Kidney (tissue), 14 donors: ENCODE data around the gene SECISBP2L. TPM values are rescaled to one million over a fixed set of nuclear protein-coding genes. Genes with fewer than 3 reads are reported as not detected.

ENCODE experiments used
- DNase-seq, 5 donors: peaks; one replicate each; pipeline ENCODE4 v3.0.0-alpha.2; 2013 to 2020
- FAIRE-seq: peaks from 2 replicates; lab custom pipeline; 2012; peaks lifted over from hg19 to GRCh38; lab: Jason Lieb, UNC
- H3K27ac ChIP-seq, 2 donors: one replicate each; pipeline ENCODE4 v1.7.0; 2013; ENCODE audit warnings: low read depth in 2 of 2, low read length in 2 of 2, inconsistent platforms in 1 of 2
- H3K27me3 ChIP-seq: one replicate; pipeline ENCODE4 v1.7.1; 2013; ENCODE audit warnings: low read length, inconsistent platforms; ENCODE audit not compliant: control insufficient read depth, insufficient read depth
- H3K36me3 ChIP-seq, 3 donors: one replicate each; pipeline versions ENCODE4 v1.7.0 to v1.7.1; 2013; ENCODE audit warnings: low read length in 3 of 3, control low read depth in 1 of 3, inconsistent platforms in 1 of 3; ENCODE audit not compliant: insufficient read depth in 3 of 3, control insufficient read depth in 2 of 3
- H3K4me1 ChIP-seq, 3 donors: one replicate each; pipeline versions ENCODE4 v1.7.0 to v1.7.1; 2013; ENCODE audit warnings: low read length in 3 of 3, inconsistent platforms in 1 of 3, low read depth in 1 of 3; ENCODE audit not compliant: control insufficient read depth in 2 of 3, insufficient read depth in 2 of 3
- H3K4me3 ChIP-seq, 3 donors: one replicate each; pipeline versions ENCODE4 v1.7.0 to v1.8.1; 2013; ENCODE audit warnings: low read length in 3 of 3, control low read depth in 1 of 3, inconsistent platforms in 1 of 3
- H3K9ac ChIP-seq, 3 donors: one replicate each; pipeline versions ENCODE4 v1.7.0 to v1.7.1; 2013; ENCODE audit warnings: low read length in 3 of 3, control low read depth in 1 of 3, inconsistent platforms in 1 of 3
- H3K9me3 ChIP-seq, 3 donors: one replicate each; pipeline versions ENCODE4 v1.7.0 to v1.7.1; 2013; ENCODE audit warnings: low read length in 3 of 3, control low read depth in 1 of 3, inconsistent platforms in 1 of 3; ENCODE audit not compliant: control insufficient read depth in 2 of 3, insufficient read depth in 1 of 3
- CTCF ChIP-seq: IDR thresholded peaks from 3 replicates; pipeline ENCODE4 v1.5.1; 2012; ENCODE audit warnings: mild to moderate bottlenecking, moderate library complexity, borderline replicate concordance; ENCODE audit not compliant: insufficient read depth; ENCODE audit errors: extremely low read depth
- intact Hi-C: fragments of 100-400 bp; cut with DNase I; formaldehyde crosslinking; loops from one replicate; pipeline ENCODE4 v1.11.1; 2022
- polyA plus RNA-seq: library from polyadenylated mRNA; stranded (reverse); fragments of 350-450 nt; fragmentation: Illumina TruSeq; extraction: RNeasy Lipid Tissue Mini Kit (QIAGEN cat#74804); gene quantifications from one replicate; pipeline ENCODE4 v1.2.3, GENCODE V29; 2014; ENCODE audit warnings: low read depth, low replicate concordance; ENCODE audit not compliant: insufficient read depth
- total RNA-seq: library from RNA; stranded (reverse); fragmentation: NEBNext Ultra II Directional; extraction: Animal tissue kit (Norgen Biotek cat#: 25700); gene quantifications from one replicate; pipeline ENCODE4 v1.2.1, GENCODE V29; 2021
- donor health status: control.
- donor health status: control.
- donor health status: control.
- donor health status: control.
- donor health status: control.
- donor health status: DM: yes; HTN: yes; CAD: no.
- donor health status: Normal renal cell carcinoma (clear cell type).

SECISBP2L gene
- total and polyA plus RNA-seq, 2 donors from 2014 or later, result 10.2 to 67.0 TPM

- H3K36me3 ChIP-seq, result no peaks in the 10 kb centered on the region
- H3K4me1 ChIP-seq, result no peaks in the 10 kb centered on the region
- no peak for DNase-seq
- no peak for TF ChIP-seq CTCF
- no peak overlapping the region for H3K4me3 ChIP-seq
- H3K9ac ChIP-seq, result no peak overlapping the region
- no peaks in the 10 kb centered on the region for H3K9me3 ChIP-seq
- H3K27ac ChIP-seq, result no peak overlapping the region
- no peak for FAIRE-seq
- intact Hi-C loops, result no loop called here
- no peaks in the 10 kb centered on the region for H3K27me3 ChIP-seq
These were observed 62.1 kb downstream of the SECISBP2L start for GRCh38 chr15:48984021-48984710.

GRCh38 chr15:48983300-48983699, 62.9 kb downstream of the SECISBP2L start:
- H3K4me1 ChIP-seq, result no peaks in the 10 kb centered on the region
- no peaks in the 10 kb centered on the region for H3K36me3 ChIP-seq
- DNase-seq, result peak in 2 of 5 donors; percentile 13 to 27
- H3K9me3 ChIP-seq, result no peaks in the 10 kb centered on the region
- no peak for TF ChIP-seq CTCF
- H3K27ac ChIP-seq, result no peak overlapping the region
- H3K9ac ChIP-seq, result no peak overlapping the region
- H3K4me3 ChIP-seq, result no peak overlapping the region
- no peak for FAIRE-seq
- intact Hi-C loops, result no loop called here
- no peaks in the 10 kb centered on the region for H3K27me3 ChIP-seq

GRCh38 chr15:48981941-48982340, 64.3 kb downstream of the SECISBP2L start:
- TF ChIP-seq CTCF, result no peak
- intact Hi-C loops, result no loop called here
- H3K9ac ChIP-seq, result no peak overlapping the region
- H3K27ac ChIP-seq, result no peak overlapping the region
- no peaks in the 10 kb centered on the region for H3K9me3 ChIP-seq
- H3K36me3 ChIP-seq, result no peaks in the 10 kb centered on the region
- H3K27me3 ChIP-seq, result no peaks in the 10 kb centered on the region
- DNase-seq (no peak), FAIRE-seq (no peak)
- no peaks in the 10 kb centered on the region for H3K4me1 ChIP-seq
- no peak overlapping the region for H3K4me3 ChIP-seq
